Stimulated activated CD4-positive, alpha-beta T cell treated with anti-CD3 and anti-CD28 coated beads, Interleukin-15, amount 100 ng/mL, for 1 hour (primary cell): ENCODE results near the gene NFKBIA.
"Not testable (repeated sequence)": the region's sequence is repeated elsewhere in the genome, so short reads cannot be mapped to it uniquely, and the experiment has no call there.

ENCODE experiments used
- DNase-seq, 2 donors: peaks; one replicate each; pipeline ENCODE4 v3.0.0-alpha.2; 2020; ENCODE audit warnings: low read depth in 1 of 2, low spot score in 1 of 2

Gene NFKBIA

DNA sequence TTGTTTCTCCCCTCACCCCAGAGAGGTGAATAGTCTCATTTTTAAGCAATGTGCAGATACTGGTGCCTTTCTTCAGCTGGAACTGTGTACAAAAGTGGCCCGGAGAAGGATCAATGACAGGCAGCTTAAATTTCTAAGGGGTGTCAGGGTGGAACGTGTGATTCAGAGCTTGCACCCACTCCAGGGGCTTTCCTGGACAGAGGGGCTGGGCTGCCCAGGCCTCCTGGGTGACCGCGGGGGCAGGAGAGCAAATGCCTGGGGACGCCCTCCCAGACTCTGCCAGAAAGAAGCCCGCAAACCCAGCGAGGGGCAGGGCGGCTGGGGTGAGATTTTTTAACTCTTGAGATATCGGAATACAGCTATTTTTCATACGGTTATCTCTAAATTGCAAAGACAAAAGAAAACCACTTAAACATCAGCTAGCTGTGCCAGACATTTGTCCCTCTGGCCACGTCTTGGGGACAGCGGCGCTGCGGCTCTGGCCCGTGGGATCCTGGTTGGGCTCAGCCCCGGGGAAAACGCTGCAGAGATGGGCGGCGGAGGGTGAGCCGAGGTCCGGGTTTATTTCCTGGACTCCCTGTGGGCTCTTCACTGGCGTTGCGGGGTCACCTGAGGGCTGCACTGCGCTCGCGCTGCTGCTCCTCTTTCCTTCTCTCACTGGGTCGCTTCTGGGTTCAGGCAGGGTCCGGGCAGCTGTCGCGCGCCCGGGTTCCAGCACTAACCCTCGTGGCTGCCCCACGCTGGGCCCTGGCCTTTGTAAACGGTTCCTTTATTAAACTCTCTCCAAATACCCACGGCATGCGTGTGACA, 35.8 kb downstream of the NFKBIA start:
- DNase-seq, result no peak

DNA sequence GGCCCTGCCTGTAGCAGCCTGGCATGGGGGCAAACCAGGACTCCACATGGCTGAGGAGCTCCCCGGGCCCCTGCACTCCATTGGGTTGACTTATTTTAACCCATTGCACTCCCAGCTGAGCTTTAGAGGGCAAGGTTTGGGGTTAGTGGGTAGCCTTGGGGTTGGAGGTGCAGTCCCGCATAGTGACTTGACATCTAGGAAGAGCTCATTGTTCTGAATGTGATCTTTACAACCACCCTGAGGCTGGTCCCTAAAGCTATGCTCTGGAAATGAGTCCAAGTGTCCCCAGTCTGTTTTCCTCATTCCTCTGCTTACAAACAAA, 36.4 kb downstream of the NFKBIA start:
- DNase-seq, result no peak

DNA sequence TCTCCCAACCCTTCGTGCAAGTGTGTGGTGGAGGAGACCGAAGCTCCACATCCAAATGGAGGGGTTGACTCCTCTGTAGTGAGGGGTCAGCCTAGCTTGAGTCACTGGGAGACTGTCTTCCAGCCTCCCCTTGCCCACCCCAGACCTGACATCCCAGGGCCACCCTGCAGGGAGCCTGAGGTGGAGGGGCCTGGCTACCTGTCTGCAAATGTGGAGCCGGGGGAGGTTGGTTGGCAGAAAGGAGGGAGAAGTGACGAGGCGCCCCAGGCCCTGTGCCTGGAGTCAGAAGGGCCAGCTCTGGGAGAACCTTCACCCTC, 37.5 kb downstream of the NFKBIA start:
- DNase-seq, result no peak

DNA sequence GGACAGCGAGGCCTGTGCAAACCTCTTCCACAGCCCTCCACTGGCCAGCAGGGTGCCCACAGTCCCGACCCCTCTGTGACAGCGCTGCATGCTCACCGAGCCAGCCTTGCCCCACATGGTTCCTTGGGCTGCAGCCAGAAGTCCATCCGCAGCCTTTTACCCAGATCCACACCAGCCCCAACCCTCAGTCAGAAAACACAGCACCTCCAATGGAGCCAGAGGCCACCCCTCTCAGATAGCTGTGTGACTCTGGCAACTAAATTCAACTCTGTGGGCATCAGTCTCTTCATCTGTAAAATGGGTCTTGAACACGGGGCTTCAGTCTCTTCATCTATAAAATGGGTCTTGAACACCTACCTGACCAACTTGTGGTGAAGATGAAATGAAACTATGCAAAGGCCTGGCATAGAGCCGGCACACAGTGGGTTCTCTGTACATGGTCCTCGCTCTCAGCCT, 38.0 kb downstream of the NFKBIA start:
- DNase-seq, result no peak

DNA sequence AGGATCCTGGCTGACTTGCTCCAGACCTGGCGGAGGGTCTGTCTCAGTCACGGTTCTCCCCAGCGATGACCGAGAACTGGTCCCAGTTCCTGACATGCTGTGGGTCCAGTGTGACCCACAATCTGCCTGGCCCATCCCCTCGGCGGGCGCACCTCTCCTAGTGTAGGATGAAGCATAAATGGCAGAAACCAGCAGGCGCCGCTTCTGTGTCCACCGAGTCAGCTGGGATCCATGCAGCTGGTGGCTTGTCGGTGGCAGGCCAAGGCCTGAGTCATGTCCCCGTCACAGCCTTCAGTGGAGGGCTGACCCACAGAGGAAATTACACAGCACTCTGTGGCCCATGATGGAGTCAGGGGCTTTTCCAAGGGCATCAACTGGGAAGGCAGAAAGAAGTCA, 38.5 kb downstream of the NFKBIA start:
- no peak for DNase-seq

DNA sequence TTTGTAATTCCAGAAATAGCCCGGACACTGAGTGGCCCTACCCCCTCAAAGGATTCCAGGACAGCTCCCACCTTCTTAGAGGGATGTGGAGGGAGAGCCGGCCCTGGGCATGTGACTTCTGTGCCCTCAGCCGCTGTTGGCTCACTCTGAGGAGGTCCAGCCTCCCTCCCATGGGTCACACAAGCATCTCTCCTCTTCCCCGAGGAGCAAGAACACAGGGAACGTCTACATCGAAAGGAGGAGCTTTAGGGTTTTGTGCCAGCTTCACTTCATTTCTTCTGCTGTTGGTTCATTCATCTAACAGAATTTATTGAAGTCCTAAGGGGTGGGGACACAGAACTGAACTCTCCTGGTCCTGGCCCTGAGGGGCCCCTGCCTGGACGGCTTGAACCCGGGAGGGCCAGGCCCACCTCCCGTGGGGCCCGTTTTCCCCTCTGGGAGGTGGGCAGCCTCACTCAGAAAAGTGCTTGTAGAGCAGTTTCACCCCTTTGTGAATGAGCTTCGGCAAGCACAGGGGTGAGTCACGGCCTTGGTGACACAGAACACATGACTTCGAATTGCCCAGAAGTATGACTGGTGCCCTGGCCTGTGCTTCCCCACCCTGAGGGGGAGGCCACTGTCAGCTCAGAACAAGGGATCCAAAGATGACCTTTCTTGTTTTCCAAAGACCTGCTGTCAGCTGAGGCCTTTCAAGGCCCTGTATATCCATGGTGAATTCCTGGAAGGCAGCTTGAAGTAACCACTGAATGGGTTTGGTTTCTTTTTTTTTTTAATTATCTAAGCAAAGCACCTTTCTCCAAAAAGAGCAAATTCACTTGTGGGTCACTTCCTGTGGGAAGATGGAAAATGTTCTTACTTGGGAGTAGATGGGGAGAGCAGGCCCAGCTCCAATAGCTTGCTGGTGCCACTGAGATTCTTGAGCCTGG, 39.2 kb downstream of the NFKBIA start:
- DNase-seq, result peak in 1 of 2 donors; percentile 56

DNA sequence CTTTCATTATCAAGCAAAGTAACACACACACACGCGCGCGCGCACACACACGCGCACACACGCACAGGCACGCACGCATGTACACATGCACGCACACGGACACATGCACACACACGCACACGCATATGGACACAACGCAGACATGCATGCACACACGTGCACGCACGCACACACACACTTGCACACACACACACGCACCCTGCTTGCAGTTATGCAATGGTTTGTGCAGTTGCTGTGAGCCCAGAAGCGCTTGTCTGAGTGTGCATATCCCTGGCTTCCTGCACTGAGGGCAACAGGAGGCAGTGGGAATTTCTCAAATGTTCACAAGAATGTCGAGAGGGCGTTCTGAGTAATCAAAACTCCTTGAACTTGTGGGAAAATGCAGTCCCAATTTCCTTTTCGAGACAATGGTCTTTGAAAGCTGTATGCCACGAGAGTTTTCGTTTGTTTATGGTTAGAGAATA, 41.6 kb downstream of the NFKBIA start:
- DNase-seq, result no peak

GRCh38 chr14:35362450-35362849, 42.1 kb downstream of the NFKBIA start:
- no peak for DNase-seq

- no peak for DNase-seq
These were observed 43.4 kb downstream of the NFKBIA start for GRCh38 chr14:35361141-35361480.

GRCh38 chr14:35359655-35360054, 44.9 kb downstream of the NFKBIA start:
- not testable (repeated sequence) for DNase-seq

DNA sequence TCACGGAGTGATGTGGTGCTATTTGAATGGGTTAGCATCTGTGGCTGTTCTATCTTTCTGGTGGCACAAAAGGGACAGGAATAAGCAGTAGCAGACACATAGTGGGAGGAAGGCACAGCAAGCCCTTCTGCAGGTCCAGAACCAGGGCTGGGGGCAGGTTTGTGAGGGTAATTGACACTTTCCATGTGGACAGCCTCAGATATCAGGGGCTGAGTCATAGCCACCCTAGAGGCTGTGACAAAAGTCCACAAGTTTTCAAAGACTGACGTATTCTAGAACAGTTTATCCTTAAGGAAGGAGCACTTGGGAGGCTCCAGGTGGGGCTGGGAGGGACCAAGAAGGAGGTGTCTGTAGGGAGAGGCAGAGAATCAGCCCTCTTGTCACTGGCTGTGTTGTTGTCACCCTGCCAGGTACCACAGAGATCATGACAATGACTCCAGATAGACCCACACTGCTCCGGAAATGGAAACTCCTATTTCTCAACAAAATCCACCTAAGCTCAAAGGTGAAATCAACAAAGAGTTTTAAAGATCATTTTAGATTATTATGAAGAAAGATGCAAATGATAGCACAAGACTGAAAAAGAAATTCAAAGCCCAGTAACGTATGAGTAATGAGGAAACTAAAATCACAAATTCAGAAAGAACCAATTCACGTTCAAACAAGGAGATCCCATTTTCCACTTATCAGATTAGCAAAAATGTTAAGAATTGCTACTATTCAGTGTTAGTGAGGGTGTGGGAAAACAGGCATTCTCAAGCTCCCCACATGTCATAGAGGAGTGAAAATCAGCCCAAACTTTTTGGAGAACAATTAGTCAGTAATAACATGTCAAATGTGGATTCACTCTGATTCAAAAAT, 48.3 kb downstream of the NFKBIA start:
- DNase-seq, result no peak

- not testable (repeated sequence) for DNase-seq
These were observed 49.3 kb downstream of the NFKBIA start for GRCh38 chr14:35355235-35355634.

- no peak for DNase-seq
These were observed 51.0 kb downstream of the NFKBIA start for GRCh38 chr14:35353409-35354172.

GRCh38 chr14:35352274-35353233, 52.0 kb downstream of the NFKBIA start:
- DNase-seq, result no peak

GRCh38 chr14:35351897-35352273, 52.7 kb downstream of the NFKBIA start:
- no peak for DNase-seq
